Dendritic cell treated with granulocyte-macrophage colony-stimulating factor and Interleukin-4, amounts not matched to agents 40 ng/mL and 50 ng/mL, for 4 days (primary cell): Measurements from ENCODE around the gene C11orf54.

Source experiments
- H3K27ac Mint-ChIP-seq: one replicate; pipeline ENCODE4 v1.8.0; 2022; ENCODE audit warnings: mild to moderate bottlenecking, mixed read lengths
- H3K27me3 Mint-ChIP-seq: one replicate; pipeline ENCODE4 v1.8.0; 2022; ENCODE audit warnings: mild to moderate bottlenecking, mixed read lengths
- H3K36me3 Mint-ChIP-seq: one replicate; pipeline ENCODE4 v1.8.0; 2022; ENCODE audit warnings: low read depth, mixed read lengths
- H3K4me1 Mint-ChIP-seq: one replicate; pipeline ENCODE4 v1.8.0; 2022; ENCODE audit warnings: low read depth, mixed read lengths
- H3K4me3 Mint-ChIP-seq: one replicate; pipeline ENCODE4 v1.8.0; 2022; ENCODE audit warnings: mild to moderate bottlenecking, moderate library complexity, mixed read lengths
- H3K9me3 Mint-ChIP-seq: one replicate; pipeline ENCODE4 v1.8.0; 2022; ENCODE audit warnings: mixed read lengths
- intact Hi-C: fragments of 100-400 bp; cut with micrococcal nuclease; formaldehyde crosslinking; loops from one replicate; pipeline ENCODE4 v1.15.0; 2022

C11orf54 gene

GRCh38 chr11:93727985-93728791 lies 13.3 kb upstream of the C11orf54 start:
- Mint-ChIP-seq H3K36me3 (peaks cover 80% of the 10 kb centered on the region), H3K4me1 (no peaks in the 10 kb centered on the region), H3K27ac (no peak overlapping the region), H3K4me3 (no peak overlapping the region), H3K9me3 (no peaks in the 10 kb centered on the region), H3K27me3 (no peaks in the 10 kb centered on the region)
- intact Hi-C loops = no loop called here

- Mint-ChIP-seq H3K27ac (no peak overlapping the region), H3K4me3 (no peak overlapping the region), H3K9me3 (no peaks in the 10 kb centered on the region), H3K4me1 (no peaks in the 10 kb centered on the region), H3K27me3 (no peaks in the 10 kb centered on the region), H3K36me3 (peaks cover 85% of the 10 kb centered on the region)
- intact Hi-C loops = no loop called here
Measured at GRCh38 chr11:93728792-93729128, 12.7 kb upstream of the C11orf54 start.

GRCh38 chr11:93729129-93729616 lies 12.3 kb upstream of the C11orf54 start:
- Mint-ChIP-seq H3K27ac (no peak overlapping the region), H3K4me1 (no peaks in the 10 kb centered on the region), H3K4me3 (no peak overlapping the region), H3K27me3 (no peaks in the 10 kb centered on the region), H3K36me3 (peaks cover 84% of the 10 kb centered on the region), H3K9me3 (no peaks in the 10 kb centered on the region)
- intact Hi-C loops = no loop called here

- H3K27me3 Mint-ChIP-seq = no peaks in the 10 kb centered on the region
- intact Hi-C loops = loop anchor here (5.0 kb wide), 2 partner anchors 33 to 53 kb away; no protein-coding TSS in a partner anchor
- H3K4me1 Mint-ChIP-seq = peaks cover 9% of the 10 kb centered on the region
- H3K4me3 Mint-ChIP-seq = no peak overlapping the region
- H3K9me3 Mint-ChIP-seq = no peaks in the 10 kb centered on the region
- H3K27ac Mint-ChIP-seq = no peak overlapping the region
- peaks cover 86% of the 10 kb centered on the region for H3K36me3 Mint-ChIP-seq
Measured at GRCh38 chr11:93730108-93731107, 11.1 kb upstream of the C11orf54 start.

- peaks cover 10% of the 10 kb centered on the region for H3K4me1 Mint-ChIP-seq
- H3K27me3 Mint-ChIP-seq = no peaks in the 10 kb centered on the region
- H3K27ac Mint-ChIP-seq = no peak overlapping the region
- peaks cover 96% of the 10 kb centered on the region for H3K36me3 Mint-ChIP-seq
- no peak overlapping the region for H3K4me3 Mint-ChIP-seq
- H3K9me3 Mint-ChIP-seq = no peaks in the 10 kb centered on the region
- intact Hi-C loops = loop anchor here (5.0 kb wide), 2 partner anchors 35 to 55 kb away; no protein-coding TSS in a partner anchor
Measured at GRCh38 chr11:93732237-93732892, 9.1 kb upstream of the C11orf54 start.

- intact Hi-C loops = loop anchor here (5.0 kb wide), 2 partner anchors 36 to 56 kb away; no protein-coding TSS in a partner anchor
Measured at GRCh38 chr11:93733474-93733873, 8.0 kb upstream of the C11orf54 start.

GRCh38 chr11:93734427-93735222 lies 6.8 kb upstream of the C11orf54 start:
- Mint-ChIP-seq H3K36me3 (peaks cover 96% of the 10 kb centered on the region), H3K4me1 (peaks cover 31% of the 10 kb centered on the region), H3K27me3 (no peaks in the 10 kb centered on the region), H3K27ac (no peak overlapping the region), H3K4me3 (no peak overlapping the region), H3K9me3 (no peaks in the 10 kb centered on the region)
- intact Hi-C loops = loop anchor here (5.0 kb wide), 2 partner anchors 37 to 57 kb away; no protein-coding TSS in a partner anchor

More at GRCh38 chr11:93733474-93733873, 8.0 kb upstream of the C11orf54 start:
- H3K4me3 Mint-ChIP-seq = no peak overlapping the region
- H3K9me3 Mint-ChIP-seq = no peaks in the 10 kb centered on the region
- H3K36me3 Mint-ChIP-seq = peaks cover 96% of the 10 kb centered on the region
- peaks cover 20% of the 10 kb centered on the region for H3K4me1 Mint-ChIP-seq
- no peaks in the 10 kb centered on the region for H3K27me3 Mint-ChIP-seq
- H3K27ac Mint-ChIP-seq = no peak overlapping the region

- Mint-ChIP-seq H3K27me3 (no peaks in the 10 kb centered on the region), H3K36me3 (peaks cover 95% of the 10 kb centered on the region), H3K9me3 (no peaks in the 10 kb centered on the region), H3K4me3 (no peak overlapping the region), H3K27ac (no peak overlapping the region), H3K4me1 (peaks cover 37% of the 10 kb centered on the region)
- intact Hi-C loops = no loop called here
Measured at GRCh38 chr11:93735627-93736026, 5.8 kb upstream of the C11orf54 start.

GRCh38 chr11:93736129-93736528 lies 5.3 kb upstream of the C11orf54 start:
- H3K4me1 Mint-ChIP-seq = peaks cover 37% of the 10 kb centered on the region
- no peak overlapping the region for H3K27ac Mint-ChIP-seq
- H3K4me3 Mint-ChIP-seq = no peak overlapping the region
- intact Hi-C loops = no loop called here
- H3K27me3 Mint-ChIP-seq = no peaks in the 10 kb centered on the region
- no peaks in the 10 kb centered on the region for H3K9me3 Mint-ChIP-seq
- H3K36me3 Mint-ChIP-seq = peaks cover 96% of the 10 kb centered on the region

GRCh38 chr11:93737904-93738612 lies 3.4 kb upstream of the C11orf54 start:
- peak overlapping the region; percentile 56 for H3K27ac Mint-ChIP-seq
- H3K27me3 Mint-ChIP-seq = no peaks in the 10 kb centered on the region
- no peaks in the 10 kb centered on the region for H3K9me3 Mint-ChIP-seq
- H3K4me3 Mint-ChIP-seq = no peak overlapping the region
- peaks cover 47% of the 10 kb centered on the region for H3K4me1 Mint-ChIP-seq
- H3K36me3 Mint-ChIP-seq = peaks cover 87% of the 10 kb centered on the region
- intact Hi-C loops = no loop called here

- Mint-ChIP-seq H3K9me3 (no peaks in the 10 kb centered on the region), H3K4me1 (peaks cover 52% of the 10 kb centered on the region), H3K27ac (no peak overlapping the region), H3K27me3 (no peaks in the 10 kb centered on the region), H3K4me3 (peak overlapping the region; percentile 9), H3K36me3 (peaks cover 87% of the 10 kb centered on the region)
- intact Hi-C loops = no loop called here
Measured at GRCh38 chr11:93738647-93739081, 2.8 kb upstream of the C11orf54 start.

- Mint-ChIP-seq H3K27me3 (no peaks in the 10 kb centered on the region), H3K4me3 (peak overlapping the region; percentile 99), H3K4me1 (peaks cover 56% of the 10 kb centered on the region), H3K27ac (peak overlapping the region; percentile 100), H3K36me3 (peaks cover 79% of the 10 kb centered on the region), H3K9me3 (no peaks in the 10 kb centered on the region)
- intact Hi-C loops = loop anchor here (5.0 kb wide), 3 partner anchors 78 to 752 kb away; partner anchors contain the start of genes ANKRD49, CEP295, MRE11 and SLC36A4
Measured at GRCh38 chr11:93740031-93740729, 1.3 kb upstream of the C11orf54 start.
